GM12873 (cell line): ENCODE measurements around the gene GNAT2.

Experiments
- TF ChIP-seq, protein P1 (sequence below): IDR thresholded peaks from 2 replicates; pipeline ENCODE4 v1.5.1; 2012; ENCODE audit warnings: low read depth, mild to moderate bottlenecking, moderate library complexity, low read length, control low read depth; ENCODE audit not compliant: insufficient read depth; ENCODE audit errors: missing control alignments

GNAT2 gene

GRCh38 chr1:109640285-109640865, 21.0 kb upstream of the GNAT2 start:
- TF ChIP-seq, protein P1, sequence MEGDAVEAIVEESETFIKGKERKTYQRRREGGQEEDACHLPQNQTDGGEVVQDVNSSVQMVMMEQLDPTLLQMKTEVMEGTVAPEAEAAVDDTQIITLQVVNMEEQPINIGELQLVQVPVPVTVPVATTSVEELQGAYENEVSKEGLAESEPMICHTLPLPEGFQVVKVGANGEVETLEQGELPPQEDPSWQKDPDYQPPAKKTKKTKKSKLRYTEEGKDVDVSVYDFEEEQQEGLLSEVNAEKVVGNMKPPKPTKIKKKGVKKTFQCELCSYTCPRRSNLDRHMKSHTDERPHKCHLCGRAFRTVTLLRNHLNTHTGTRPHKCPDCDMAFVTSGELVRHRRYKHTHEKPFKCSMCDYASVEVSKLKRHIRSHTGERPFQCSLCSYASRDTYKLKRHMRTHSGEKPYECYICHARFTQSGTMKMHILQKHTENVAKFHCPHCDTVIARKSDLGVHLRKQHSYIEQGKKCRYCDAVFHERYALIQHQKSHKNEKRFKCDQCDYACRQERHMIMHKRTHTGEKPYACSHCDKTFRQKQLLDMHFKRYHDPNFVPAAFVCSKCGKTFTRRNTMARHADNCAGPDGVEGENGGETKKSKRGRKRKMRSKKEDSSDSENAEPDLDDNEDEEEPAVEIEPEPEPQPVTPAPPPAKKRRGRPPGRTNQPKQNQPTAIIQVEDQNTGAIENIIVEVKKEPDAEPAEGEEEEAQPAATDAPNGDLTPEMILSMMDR, result peak; percentile 99

- TF ChIP-seq, protein P1, result no peak
Measured at GRCh38 chr1:109639841-109640184, 20.4 kb upstream of the GNAT2 start.

DNA sequence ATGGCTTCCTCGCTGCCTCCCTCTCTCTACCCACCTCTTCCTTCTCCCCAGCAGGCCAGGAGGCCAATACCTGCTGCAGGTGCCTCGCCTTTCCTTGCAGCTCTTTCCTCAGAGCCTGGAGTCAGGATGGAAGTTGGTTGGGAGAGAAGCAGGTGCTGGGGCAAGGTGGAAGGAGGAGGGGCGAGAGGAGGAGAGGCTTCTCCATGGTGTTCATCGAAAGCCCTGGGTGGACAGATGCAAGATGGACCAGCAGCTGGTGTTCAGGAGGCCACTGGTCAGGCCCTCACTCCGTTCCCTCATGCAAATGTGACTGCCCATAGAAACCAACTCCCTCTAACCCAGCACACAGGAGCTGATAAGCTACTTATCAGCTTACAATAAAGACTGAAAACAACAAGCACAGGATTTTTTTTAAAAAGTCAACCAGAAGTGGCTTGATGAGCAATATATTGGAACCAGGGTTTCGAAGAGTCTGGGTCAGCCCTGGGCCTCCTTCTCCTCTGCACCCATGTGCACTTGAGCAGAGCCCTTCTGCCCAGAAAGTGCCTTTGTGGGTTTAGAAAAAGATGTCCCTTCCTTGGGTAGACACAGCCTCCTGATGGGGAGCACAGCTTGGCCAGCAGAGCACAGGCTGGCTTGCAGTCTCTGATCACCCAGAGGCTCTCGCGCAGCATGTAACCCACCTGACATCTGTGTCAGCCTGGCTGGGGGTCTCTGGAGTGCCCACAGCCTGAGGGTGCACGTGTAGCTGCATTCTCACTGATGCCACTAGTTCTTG, 19.8 kb upstream of the GNAT2 start:
- TF ChIP-seq, protein P1, result no peak

DNA sequence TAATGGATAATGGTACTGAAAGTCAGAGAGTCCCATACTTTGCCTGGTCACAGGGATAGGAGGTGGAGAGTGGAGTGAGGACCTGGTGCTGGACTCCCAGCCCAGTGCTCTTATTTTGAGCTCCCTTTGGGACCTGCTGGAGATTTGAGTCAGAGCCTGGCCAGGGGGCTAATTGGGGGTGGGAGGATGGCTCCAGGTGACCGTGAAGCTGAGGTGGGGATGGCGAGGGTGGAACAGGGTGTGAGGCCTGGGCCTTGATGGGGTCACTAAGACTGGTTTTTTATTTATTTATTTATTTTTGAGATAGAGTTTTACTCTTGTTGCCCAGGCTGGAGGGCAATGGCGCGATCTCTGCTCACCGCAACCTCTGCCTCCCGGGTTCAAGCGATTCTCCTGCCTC, 18.0 kb upstream of the GNAT2 start:
- TF ChIP-seq, protein P1, result no peak

DNA sequence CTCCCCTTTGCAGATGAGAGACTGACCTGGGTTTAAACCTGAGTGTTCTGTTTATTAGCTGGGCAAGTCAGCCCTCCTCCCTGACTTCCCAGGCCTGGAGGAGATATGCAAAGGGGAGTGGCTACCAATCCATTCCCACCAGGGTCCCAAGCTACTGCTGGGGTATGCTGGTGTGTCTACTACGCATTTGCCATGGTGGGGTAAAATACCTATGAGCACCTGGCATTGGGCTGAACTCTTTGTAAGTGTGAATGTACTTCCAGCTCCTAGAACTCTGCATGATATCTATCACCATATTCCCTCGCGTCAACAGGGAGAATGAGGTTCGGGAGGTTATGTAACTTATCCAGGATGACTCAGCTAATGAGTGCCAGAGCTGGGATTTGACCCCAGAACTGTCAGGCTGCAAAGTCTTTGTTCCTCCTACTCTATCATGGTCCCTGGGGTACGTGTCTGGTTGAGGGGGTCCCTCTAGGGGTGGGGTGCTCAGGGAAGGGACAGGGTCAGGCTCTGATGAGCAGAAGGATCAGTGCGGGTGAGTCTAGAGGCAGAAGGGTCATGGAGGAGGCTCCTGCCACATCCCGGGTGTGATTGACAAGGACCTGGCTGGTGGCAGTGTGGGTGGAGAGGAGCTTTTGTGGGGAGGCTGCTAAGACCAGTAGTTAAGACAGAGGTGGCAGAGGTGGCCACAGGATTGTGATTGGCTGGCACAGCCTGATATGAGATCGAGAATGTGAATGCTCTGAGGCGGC, 17.0 kb upstream of the GNAT2 start:
- TF ChIP-seq, protein P1, result no peak

GRCh38 chr1:109635862-109636200, 16.4 kb upstream of the GNAT2 start:
- TF ChIP-seq, protein P1, result no peak
